Naive B cell (primary cell): ENCODE results near the gene CNTNAP3. TPM values are rescaled to one million over a fixed set of nuclear protein-coding genes. Genes with fewer than 3 reads are reported as not detected.
"Not testable (repeated sequence)": the region's sequence is repeated elsewhere in the genome, so short reads cannot be mapped to it uniquely, and the experiment has no call there.

ENCODE experiments used
- ATAC-seq, 2 donors: fragments of 150-1000 bp; cut with Tn5 transposase; 2 replicates each; pipeline ENCODE4 v1.10.0; 2021; ENCODE audit warnings: low read depth in 2 of 2, mild to moderate bottlenecking in 2 of 2, moderate library complexity in 2 of 2
- DNase-seq: peaks from one replicate; pipeline ENCODE4 v3.0.0; 2022
- H3K27ac Mint-ChIP-seq, 6 donors: one replicate each; pipeline ENCODE4 v1.8.0; 2020 to 2022; ENCODE audit warnings: mild to moderate bottlenecking in 6 of 6, mixed read lengths in 6 of 6, moderate library complexity in 5 of 6, inconsistent platforms in 2 of 6
- H3K27me3 Mint-ChIP-seq, 3 donors: one replicate each; pipeline ENCODE4 v1.8.0; 2021 to 2022; ENCODE audit warnings: mixed read lengths in 3 of 3, mild to moderate bottlenecking in 1 of 3
- H3K36me3 Mint-ChIP-seq, 2 donors: one replicate each; pipeline ENCODE4 v1.8.0; 2020 to 2022; ENCODE audit warnings: mixed read lengths in 2 of 2, inconsistent platforms in 1 of 2, mild to moderate bottlenecking in 1 of 2
- H3K4me1 Mint-ChIP-seq, 3 donors: one replicate each; pipeline ENCODE4 v1.8.0; 2020 to 2022; ENCODE audit warnings: mixed read lengths in 3 of 3, inconsistent platforms in 1 of 3, mild to moderate bottlenecking in 1 of 3, moderate library complexity in 1 of 3
- H3K4me3 Mint-ChIP-seq, 8 donors: one replicate each; pipeline ENCODE4 v1.8.0; 2020 to 2022; ENCODE audit warnings: mild to moderate bottlenecking in 8 of 8, mixed read lengths in 8 of 8, moderate library complexity in 8 of 8, inconsistent platforms in 2 of 8
- H3K9me3 Mint-ChIP-seq, 7 donors: one replicate each; pipeline ENCODE4 v1.8.0; 2020 to 2022; ENCODE audit warnings: mixed read lengths in 7 of 7, mild to moderate bottlenecking in 5 of 7, inconsistent platforms in 2 of 7, moderate library complexity in 1 of 7
- polyA plus RNA-seq, 6 donors: library from polyadenylated mRNA; unstranded; fragments of 300-500 nt; fragmentation: Illumina TruSeq; gene quantifications; one replicate each; pipeline ENCODE4 v1.2.3, GENCODE V29; 2021; ENCODE audit warnings: low read depth in 6 of 6

The CNTNAP3 gene
- polyA plus RNA-seq, 6 donors from 2014 or later, result 0.11 TPM; not detected in 5

DNA sequence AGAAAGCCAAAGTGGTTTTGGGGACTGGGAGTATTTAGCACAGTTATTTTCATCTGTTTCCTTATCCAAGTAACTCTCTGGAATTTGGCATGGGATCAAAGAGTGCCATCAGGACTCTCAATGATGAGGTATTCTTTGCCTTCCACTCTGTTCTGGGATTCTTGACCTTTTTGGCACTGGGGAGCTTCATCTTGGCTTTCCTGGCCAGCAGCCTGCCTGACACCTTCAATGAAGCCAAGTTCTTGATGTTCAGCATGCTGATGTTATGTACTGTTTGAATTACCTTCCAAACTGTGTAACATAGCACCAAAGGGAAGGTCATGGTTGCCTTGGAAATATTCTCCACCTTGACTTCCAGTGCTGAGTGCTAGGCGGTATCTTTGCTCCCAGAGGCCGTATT is 248.8 kb downstream of the CNTNAP3 start:
- ATAC-seq, DNase-seq, H3K27ac Mint-ChIP-seq, H3K27me3 Mint-ChIP-seq, H3K4me3 Mint-ChIP-seq, H3K4me1 Mint-ChIP-seq, H3K36me3 Mint-ChIP-seq: not testable (repeated sequence)
- peaks cover 2 to 15% (median 2%) of the 10 kb centered on the region in 7 donors for H3K9me3 Mint-ChIP-seq

- not testable (repeated sequence) for DNase-seq, H3K4me3 Mint-ChIP-seq, H3K27ac Mint-ChIP-seq, ATAC-seq, H3K36me3 Mint-ChIP-seq, H3K27me3 Mint-ChIP-seq, H3K4me1 Mint-ChIP-seq
- peaks cover 2 to 15% (median 2%) of the 10 kb centered on the region in 7 donors for H3K9me3 Mint-ChIP-seq
Measured at GRCh38 chr9:39038221-39038620, 249.7 kb downstream of the CNTNAP3 start.

DNA sequence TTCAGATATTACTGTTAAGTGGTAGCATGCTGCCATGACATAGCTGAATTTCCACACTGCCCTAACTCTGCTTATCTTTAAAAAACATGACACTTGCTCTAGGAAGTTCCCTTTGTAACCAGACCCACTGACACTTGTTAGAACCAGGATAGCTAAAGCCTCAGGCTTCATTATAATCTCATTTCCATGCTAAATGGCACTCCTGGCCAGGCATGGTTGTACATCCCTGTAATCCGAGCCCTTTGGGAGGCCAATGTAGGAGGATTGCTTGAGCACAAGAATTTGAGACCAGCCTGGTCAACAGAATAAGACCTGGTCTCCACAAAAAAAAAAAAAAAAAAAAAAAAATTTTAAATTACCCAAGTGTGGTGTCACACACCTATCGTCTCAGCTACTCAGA is 254.1 kb downstream of the CNTNAP3 start:
- H3K9me3 Mint-ChIP-seq, H3K36me3 Mint-ChIP-seq, H3K4me3 Mint-ChIP-seq, H3K27me3 Mint-ChIP-seq, DNase-seq, ATAC-seq, H3K27ac Mint-ChIP-seq, H3K4me1 Mint-ChIP-seq: not testable (repeated sequence)

DNA sequence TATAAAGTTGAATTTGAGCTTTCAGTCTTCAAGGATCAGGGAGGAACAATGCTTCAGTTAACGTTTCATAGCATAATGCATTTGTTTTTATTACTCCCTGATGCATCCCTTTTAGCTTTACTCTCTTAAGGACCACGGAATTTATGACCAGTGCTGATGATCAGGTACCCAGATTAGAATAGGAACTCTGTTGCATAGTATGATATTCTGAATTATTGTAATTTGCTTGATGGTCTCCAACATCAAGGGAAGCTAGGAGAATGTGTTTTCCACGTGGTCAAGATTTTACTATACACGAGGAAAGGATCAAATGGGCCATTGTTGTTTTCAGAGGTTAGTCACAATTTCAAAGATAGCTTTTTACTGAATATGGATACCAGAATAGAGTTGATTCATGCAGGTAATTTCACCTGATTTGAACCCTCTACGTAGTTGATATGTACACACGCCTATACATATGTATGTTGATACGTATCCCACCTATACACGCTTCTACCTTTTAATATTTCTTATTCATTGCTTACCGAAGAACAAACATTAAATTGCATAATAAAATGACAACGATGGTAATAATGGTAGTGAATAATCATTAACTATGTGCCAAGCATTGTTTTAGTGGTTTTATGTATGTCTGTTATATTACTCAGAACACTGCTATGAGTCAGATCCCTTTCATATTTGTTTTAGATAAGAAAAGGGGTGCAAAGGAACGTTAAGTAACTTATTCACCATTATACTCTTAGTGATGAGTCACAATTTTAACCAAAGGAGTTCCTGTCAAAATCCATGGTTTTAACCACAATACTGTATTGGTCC is 257.6 kb downstream of the CNTNAP3 start:
- H3K27ac Mint-ChIP-seq, H3K36me3 Mint-ChIP-seq: not testable (repeated sequence)

DNA sequence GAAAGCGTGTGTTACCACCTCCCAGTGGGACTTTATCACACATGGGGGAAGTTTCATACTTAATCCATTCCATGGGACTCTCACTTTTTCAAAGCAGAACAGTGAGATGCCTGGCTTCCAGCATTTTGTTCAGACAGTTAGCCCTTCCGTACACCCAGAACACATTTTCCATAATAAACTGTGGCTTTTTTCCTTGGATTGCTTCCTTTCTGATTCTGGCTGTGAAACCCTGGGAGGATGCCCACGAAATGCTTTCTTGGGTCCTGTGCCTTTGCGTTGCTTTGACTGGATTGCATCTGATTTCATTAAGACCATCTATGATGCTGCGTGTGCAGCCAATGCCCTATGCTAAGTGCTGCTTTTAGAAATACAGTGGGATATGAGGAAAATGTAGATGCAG is 259.1 kb downstream of the CNTNAP3 start:
- not testable (repeated sequence) for H3K4me1 Mint-ChIP-seq, H3K27ac Mint-ChIP-seq, H3K9me3 Mint-ChIP-seq, DNase-seq, ATAC-seq, H3K36me3 Mint-ChIP-seq, H3K4me3 Mint-ChIP-seq, H3K27me3 Mint-ChIP-seq

More for the DNA sequence above, 257.6 kb downstream of the CNTNAP3 start:
- not testable (repeated sequence) for H3K4me1 Mint-ChIP-seq, ATAC-seq, H3K27me3 Mint-ChIP-seq, DNase-seq, H3K9me3 Mint-ChIP-seq, H3K4me3 Mint-ChIP-seq

- ATAC-seq, H3K9me3 Mint-ChIP-seq: not testable (repeated sequence)
Measured at GRCh38 chr9:39028168-39028567, 259.8 kb downstream of the CNTNAP3 start.

DNA sequence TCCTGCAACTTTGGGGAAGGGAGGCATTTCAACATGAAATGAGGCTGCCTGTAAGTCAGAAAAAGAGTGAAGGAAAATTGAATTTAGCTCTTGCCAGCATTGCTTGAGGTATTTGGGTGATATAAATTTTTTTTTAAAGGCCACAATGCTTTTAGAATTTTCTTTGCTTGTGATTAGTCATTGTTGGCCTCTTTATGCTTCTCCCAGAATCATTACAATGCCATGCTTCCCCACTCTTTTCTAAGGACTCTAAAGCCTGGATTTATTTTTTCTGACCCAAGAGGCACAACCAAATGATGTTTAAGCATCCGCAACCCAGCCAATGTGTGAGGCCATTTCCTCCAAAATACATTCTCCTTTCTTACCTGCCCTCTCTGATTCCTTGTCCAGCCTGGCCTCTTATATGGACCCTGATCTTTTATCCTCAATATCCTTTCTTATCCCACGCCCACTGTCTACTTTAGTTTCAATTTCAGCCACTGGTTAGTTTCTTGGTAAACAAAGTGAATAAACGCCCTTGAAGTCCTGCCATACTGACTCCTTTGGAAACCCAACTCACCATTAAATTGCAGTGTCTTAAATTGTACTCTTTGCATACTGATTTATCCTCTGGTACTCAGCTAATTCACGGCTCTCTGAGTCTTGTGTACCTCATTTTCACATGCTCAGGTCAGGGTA is 261.9 kb downstream of the CNTNAP3 start:
- H3K36me3 Mint-ChIP-seq, H3K27me3 Mint-ChIP-seq, H3K4me1 Mint-ChIP-seq, H3K4me3 Mint-ChIP-seq, ATAC-seq, H3K9me3 Mint-ChIP-seq, DNase-seq, H3K27ac Mint-ChIP-seq: not testable (repeated sequence)

More at GRCh38 chr9:39028168-39028567, 259.8 kb downstream of the CNTNAP3 start:
- not testable (repeated sequence) for H3K4me3 Mint-ChIP-seq, H3K36me3 Mint-ChIP-seq, DNase-seq, H3K4me1 Mint-ChIP-seq, H3K27ac Mint-ChIP-seq, H3K27me3 Mint-ChIP-seq

Other genes starting within 250 kb of the CNTNAP3 start
- not detected for gene SPATA31A1, start 67.5 kb upstream of the CNTNAP3 start, polyA plus RNA-seq